HG03135 (cell line): ENCODE data around the gene ELAVL1.
"Not testable (repeated sequence)": the region's sequence is repeated elsewhere in the genome, so short reads cannot be mapped to it uniquely, and the experiment has no call there.

ENCODE experiments used
- ATAC-seq: cut with Tn5 transposase; IDR thresholded peaks from one replicate; pipeline ENCODE4 v1.9.1; 2021; ENCODE audit warnings: mild to moderate bottlenecking, moderate library complexity; ENCODE audit not compliant: unreplicated experiment

ELAVL1 gene

GRCh38 chr19:7971553-7972520 is 33.6 kb downstream of the ELAVL1 start:
- no peak for ATAC-seq

- no peak for ATAC-seq
Observed at GRCh38 chr19:7970716-7971448, 34.6 kb downstream of the ELAVL1 start.

- ATAC-seq: no peak
Observed at GRCh38 chr19:7969555-7969939, 35.9 kb downstream of the ELAVL1 start.

- no peak for ATAC-seq
Observed at GRCh38 chr19:7968796-7969554, 36.5 kb downstream of the ELAVL1 start.

GRCh38 chr19:7968008-7968795 is 37.2 kb downstream of the ELAVL1 start:
- ATAC-seq: no peak

GRCh38 chr19:7965921-7966665 is 39.3 kb downstream of the ELAVL1 start:
- ATAC-seq: no peak

GRCh38 chr19:7965259-7965841 is 40.1 kb downstream of the ELAVL1 start:
- ATAC-seq: no peak

- ATAC-seq: no peak
Observed at GRCh38 chr19:7963566-7963965, 41.9 kb downstream of the ELAVL1 start.

GRCh38 chr19:7962644-7963268 is 42.7 kb downstream of the ELAVL1 start:
- no peak for ATAC-seq

- ATAC-seq: no peak
Observed at GRCh38 chr19:7961920-7962626, 43.4 kb downstream of the ELAVL1 start.

GRCh38 chr19:7961082-7961481 is 44.4 kb downstream of the ELAVL1 start:
- not testable (repeated sequence) for ATAC-seq

GRCh38 chr19:7959211-7959610 is 46.2 kb downstream of the ELAVL1 start:
- no peak for ATAC-seq

- no peak for ATAC-seq
Observed at GRCh38 chr19:7955696-7956095, 49.7 kb downstream of the ELAVL1 start.

- no peak for ATAC-seq
Observed at GRCh38 chr19:7953576-7953975, 51.9 kb downstream of the ELAVL1 start.

- no peak for ATAC-seq
Observed at GRCh38 chr19:7953060-7953459, 52.4 kb downstream of the ELAVL1 start.

- no peak for ATAC-seq
Observed at GRCh38 chr19:7947939-7948338, 57.5 kb downstream of the ELAVL1 start.

- ATAC-seq: peak; percentile 24
Observed at GRCh38 chr19:7944177-7944761, 61.2 kb downstream of the ELAVL1 start.
